Neutrophil (primary cell): ENCODE results near the gene FAM120AOS.

Experiments
- H3K27ac ChIP-seq: fragments of 200-600 bp; sonication (generic); 2 replicates; pipeline ENCODE4 v1.5.1; 2016; ENCODE audit warnings: mild to moderate bottlenecking, moderate library complexity
- H3K27me3 ChIP-seq: fragments of 200-600 bp; sonication (generic); 2 replicates; pipeline ENCODE4 v1.6.0; 2016; ENCODE audit warnings: mild to moderate bottlenecking
- H3K36me3 ChIP-seq: fragments of 200-600 bp; sonication (generic); 2 replicates; pipeline ENCODE4 v1.5.1; 2017
- H3K4me1 ChIP-seq, 2 experiments: fragments of 200-600 bp in 1 of 2; sonication (generic) in 1 of 2; 1 replicate in 1 of 2; 2 replicates in 1 of 2; pipeline versions ENCODE4 v1.5.1 to v1.6.1; 2013 to 2016; ENCODE audit warnings: low read depth in 1 of 2, low read length in 1 of 2, mild to moderate bottlenecking in 1 of 2, moderate library complexity in 1 of 2; ENCODE audit not compliant: control insufficient read depth in 1 of 2, insufficient read depth in 1 of 2
- H3K4me3 ChIP-seq, 2 experiments: fragments of 200-600 bp in 1 of 2; sonication (generic) in 1 of 2; 1 replicate in 1 of 2; 2 replicates in 1 of 2; pipeline ENCODE4 v1.5.1; 2013 to 2016; ENCODE audit warnings: low read depth in 1 of 2, low read length in 1 of 2, mild to moderate bottlenecking in 1 of 2, moderate library complexity in 1 of 2
- H3K9me3 ChIP-seq: fragments of 200-600 bp; sonication (generic); 2 replicates; pipeline ENCODE4 v1.5.1; 2016
- TF ChIP-seq, protein P1 (sequence below): fragments of 200-600 bp; sonication (generic); IDR thresholded peaks from 2 replicates; pipeline ENCODE4 v1.5.1; 2016; ENCODE audit warnings: antibody characterized with exemption

The FAM120AOS gene

GRCh38 chr9:93413530-93413929 is 39.9 kb downstream of the FAM120AOS start:
- H3K27me3 ChIP-seq = peaks cover 29% of the 10 kb centered on the region

DNA sequence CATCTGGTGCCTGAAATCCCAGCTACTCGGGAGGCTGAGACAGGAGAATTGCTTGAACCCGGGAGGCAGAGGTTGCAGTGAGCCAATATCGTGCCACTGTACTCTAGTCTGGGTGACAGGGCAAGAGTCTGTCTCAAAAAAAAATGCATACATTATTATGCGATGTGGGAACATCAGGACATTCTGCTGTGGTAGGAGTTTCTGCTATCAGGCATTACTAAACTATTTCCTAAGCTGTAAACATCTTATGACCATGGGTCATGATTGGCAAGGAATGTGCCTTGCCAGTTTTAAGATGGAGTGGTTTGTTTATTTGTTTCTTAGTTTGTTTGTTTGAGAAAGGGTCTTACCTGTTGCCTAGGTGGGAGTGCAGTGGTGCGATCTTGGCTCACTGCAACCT is 47.0 kb downstream of the FAM120AOS start:
- peaks cover 68% of the 10 kb centered on the region for H3K27me3 ChIP-seq
- no peak overlapping the region for H3K4me3 ChIP-seq
- H3K36me3 ChIP-seq = no peaks in the 10 kb centered on the region
- H3K27ac ChIP-seq = no peak overlapping the region
- no peaks in the 10 kb centered on the region for H3K9me3 ChIP-seq
- H3K4me1 ChIP-seq = no peaks in the 10 kb centered on the region
- TF ChIP-seq, protein P1, sequence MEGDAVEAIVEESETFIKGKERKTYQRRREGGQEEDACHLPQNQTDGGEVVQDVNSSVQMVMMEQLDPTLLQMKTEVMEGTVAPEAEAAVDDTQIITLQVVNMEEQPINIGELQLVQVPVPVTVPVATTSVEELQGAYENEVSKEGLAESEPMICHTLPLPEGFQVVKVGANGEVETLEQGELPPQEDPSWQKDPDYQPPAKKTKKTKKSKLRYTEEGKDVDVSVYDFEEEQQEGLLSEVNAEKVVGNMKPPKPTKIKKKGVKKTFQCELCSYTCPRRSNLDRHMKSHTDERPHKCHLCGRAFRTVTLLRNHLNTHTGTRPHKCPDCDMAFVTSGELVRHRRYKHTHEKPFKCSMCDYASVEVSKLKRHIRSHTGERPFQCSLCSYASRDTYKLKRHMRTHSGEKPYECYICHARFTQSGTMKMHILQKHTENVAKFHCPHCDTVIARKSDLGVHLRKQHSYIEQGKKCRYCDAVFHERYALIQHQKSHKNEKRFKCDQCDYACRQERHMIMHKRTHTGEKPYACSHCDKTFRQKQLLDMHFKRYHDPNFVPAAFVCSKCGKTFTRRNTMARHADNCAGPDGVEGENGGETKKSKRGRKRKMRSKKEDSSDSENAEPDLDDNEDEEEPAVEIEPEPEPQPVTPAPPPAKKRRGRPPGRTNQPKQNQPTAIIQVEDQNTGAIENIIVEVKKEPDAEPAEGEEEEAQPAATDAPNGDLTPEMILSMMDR = no peak

More at GRCh38 chr9:93413530-93413929, 39.9 kb downstream of the FAM120AOS start:
- Histone ChIP-seq H3K4me1 (no peaks in the 10 kb centered on the region), H3K36me3 (no peaks in the 10 kb centered on the region), H3K4me3 (no peak overlapping the region), H3K27ac (no peak overlapping the region), H3K9me3 (no peaks in the 10 kb centered on the region)
- TF ChIP-seq, protein P1 = no peak

GRCh38 chr9:93398471-93398870 is 54.9 kb downstream of the FAM120AOS start:
- Histone ChIP-seq H3K4me3 (no peak overlapping the region), H3K27me3 (peaks cover 20% of the 10 kb centered on the region), H3K36me3 (no peaks in the 10 kb centered on the region), H3K9me3 (no peaks in the 10 kb centered on the region), H3K27ac (no peak overlapping the region), H3K4me1 (no peaks in the 10 kb centered on the region)
- TF ChIP-seq, protein P1 = no peak

DNA sequence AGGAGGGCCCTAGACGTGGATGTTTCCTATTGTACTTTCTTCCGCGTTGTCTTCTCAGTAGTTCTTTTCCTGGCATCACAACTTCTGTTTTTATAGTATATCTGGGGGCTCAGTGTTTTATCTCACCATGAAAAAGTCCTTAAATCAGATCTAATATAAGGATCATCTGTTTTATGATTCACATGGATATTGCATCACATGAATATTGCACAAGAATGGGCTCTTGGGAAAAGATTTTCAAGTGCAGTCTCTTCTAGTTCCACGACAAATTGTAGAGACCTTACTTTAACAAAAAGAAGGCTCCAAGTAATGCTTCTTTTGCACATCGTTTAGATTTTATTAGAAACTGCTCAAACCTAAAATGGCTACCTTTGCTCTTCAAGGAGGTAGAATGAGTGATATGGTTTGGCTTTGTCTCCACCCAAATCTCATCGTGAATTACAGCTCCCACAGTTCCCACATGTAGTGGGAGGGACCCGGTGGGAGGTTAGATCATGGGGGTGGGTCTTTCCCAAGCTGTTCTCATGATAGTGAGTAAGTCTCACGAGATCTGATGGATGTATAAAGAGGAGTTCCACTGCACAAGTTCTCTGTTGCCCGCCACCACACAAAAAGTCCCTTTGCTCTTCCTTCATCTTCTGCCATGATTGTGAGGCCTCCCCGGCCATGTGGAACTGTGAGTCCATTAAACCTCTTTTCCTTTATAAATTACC is 55.6 kb downstream of the FAM120AOS start:
- H3K4me1 ChIP-seq = no peaks in the 10 kb centered on the region
- H3K9me3 ChIP-seq = no peaks in the 10 kb centered on the region
- no peak overlapping the region for H3K27ac ChIP-seq
- TF ChIP-seq, protein P1 = no peak
- H3K27me3 ChIP-seq = peaks cover 13% of the 10 kb centered on the region
- no peaks in the 10 kb centered on the region for H3K36me3 ChIP-seq
- no peak overlapping the region for H3K4me3 ChIP-seq
